Endothelial cell of umbilical vein (primary cell): ENCODE data around the gene SPTLC3. TPM values are rescaled to one million over a fixed set of nuclear protein-coding genes. Genes with fewer than 3 reads are reported as not detected.

Experiments used
- BruUV-seq: library from RNA; stranded (reverse); fragments of 400-500 nt; replicated peaks from 2 replicates; lab custom pipeline; 2021; lab: Mats Ljungman, UMichigan
- CTCF ChIA-PET: fragments of 300-600, 350-600 bp; sonication (Branson Sonifier 250); formaldehyde crosslinking; loops from one replicate; lab custom pipeline; 2021; ENCODE audit warnings: antibody characterized with exemption, inconsistent platforms; lab: Charles Lee
- POLR2A ChIA-PET: fragments of 300-600, 350-600 bp; sonication (Branson Sonifier 250); formaldehyde crosslinking; loops from one replicate; lab custom pipeline; 2021; ENCODE audit warnings: antibody characterized with exemption, inconsistent platforms; lab: Charles Lee
- DNase-seq: peaks from one replicate; pipeline ENCODE4 v3.0.0-alpha.2; 2011; ENCODE audit warnings: low read depth, low spot score
- FAIRE-seq: peaks from 2 replicates; lab custom pipeline; 2011; peaks lifted over from hg19 to GRCh38; lab: Jason Lieb, UNC
- H2AFZ ChIP-seq: 2 replicates; pipeline ENCODE4 v1.6.0; 2012; ENCODE audit warnings: low read depth, low read length, control low read depth, inconsistent platforms
- H3K27ac ChIP-seq: 2 replicates; pipeline ENCODE4 v1.5.1; 2011; ENCODE audit warnings: low read depth, mild to moderate bottlenecking, control low read depth, low read length, moderate library complexity; ENCODE audit not compliant: insufficient read depth
- H3K27me3 ChIP-seq, 2 experiments: 2 replicates each; pipeline versions ENCODE4 v1.6.0 to v1.6.1; 2011; ENCODE audit warnings: low read length in 2 of 2, mixed read lengths in 1 of 2; ENCODE audit not compliant: control insufficient read depth in 2 of 2, insufficient read depth in 2 of 2
- H3K36me3 ChIP-seq, 2 experiments: 2 replicates in 1 of 2; 3 replicates in 1 of 2; pipeline ENCODE4 v1.5.1; 2011; ENCODE audit warnings: low read length in 2 of 2, mild to moderate bottlenecking in 1 of 2, moderate library complexity in 1 of 2; ENCODE audit not compliant: control insufficient read depth in 2 of 2, insufficient read depth in 2 of 2; ENCODE audit errors: extremely low read depth in 1 of 2
- H3K4me1 ChIP-seq: 3 replicates; pipeline ENCODE4 v1.5.1; 2011; ENCODE audit warnings: mild to moderate bottlenecking, low read length; ENCODE audit not compliant: control insufficient read depth, insufficient read depth; ENCODE audit errors: extremely low read depth
- H3K4me2 ChIP-seq: 2 replicates; pipeline ENCODE4 v1.6.1; 2011; ENCODE audit warnings: low read length, control low read depth, mixed read lengths; ENCODE audit not compliant: insufficient read depth
- H3K4me3 ChIP-seq, 3 experiments: fragments of 200-600 bp in 1 of 3; sonication (generic), shearing (Covaris generic) in 1 of 3; replicated peaks in 1 of 3; 2 replicates each; pipeline ENCODE4 v1.5.1; 2011 to 2016; ENCODE audit warnings: control low read depth in 3 of 3, low read length in 3 of 3, mild to moderate bottlenecking in 2 of 3, inconsistent platforms in 1 of 3, low read depth in 1 of 3, moderate library complexity in 1 of 3; ENCODE audit not compliant: insufficient read depth in 1 of 3
- H3K79me2 ChIP-seq: 2 replicates; pipeline ENCODE4 v1.6.0; 2012; ENCODE audit warnings: low read length, inconsistent platforms; ENCODE audit not compliant: control insufficient read depth, insufficient read depth
- H3K9ac ChIP-seq: replicated peaks from 2 replicates; pipeline ENCODE3; 2011; ENCODE audit warnings: low read length, control low read depth; ENCODE audit not compliant: insufficient read depth; ENCODE audit errors: extremely low read depth
- H3K9me1 ChIP-seq: replicated peaks from 3 replicates; pipeline ENCODE4 v1.6.0; 2011; ENCODE audit warnings: mild to moderate bottlenecking, low read length; ENCODE audit not compliant: control insufficient read depth, insufficient read depth; ENCODE audit errors: extremely low read depth
- H3K9me3 ChIP-seq: replicated peaks from 2 replicates; pipeline ENCODE4 v1.5.1; 2012; ENCODE audit warnings: low read length, inconsistent platforms; ENCODE audit not compliant: control insufficient read depth, insufficient read depth
- H4K20me1 ChIP-seq: replicated peaks from 2 replicates; pipeline ENCODE3; 2011; ENCODE audit warnings: mild to moderate bottlenecking, low read length; ENCODE audit not compliant: control insufficient read depth, insufficient read depth; ENCODE audit errors: extremely low read depth
- CTCF ChIP-seq, 2 donors: IDR thresholded peaks; 1 replicate in 1 of 2; 2 replicates in 1 of 2; pipeline ENCODE4 v1.5.1; 2011; ENCODE audit warnings: low read length in 2 of 2, mild to moderate bottlenecking in 2 of 2, moderate library complexity in 2 of 2, control low read depth in 1 of 2, inconsistent platforms in 1 of 2, low read depth in 1 of 2; ENCODE audit not compliant: insufficient read depth in 1 of 2; ENCODE audit errors: extremely low read depth in 1 of 2
- EZH2 ChIP-seq: IDR thresholded peaks from 2 replicates; pipeline ENCODE4 v1.6.1; 2012; ENCODE audit warnings: borderline replicate concordance, low read depth, mild to moderate bottlenecking, moderate library complexity, low read length, inconsistent platforms; ENCODE audit not compliant: severe bottlenecking
- FOS ChIP-seq: IDR thresholded peaks from 2 replicates; pipeline ENCODE4 v1.6.1; 2011; ENCODE audit warnings: mild to moderate bottlenecking, low read length, moderate library complexity, borderline replicate concordance; ENCODE audit not compliant: insufficient read depth
- GATA2 ChIP-seq: IDR thresholded peaks from 2 replicates; pipeline ENCODE4 v1.7.0; 2011; ENCODE audit warnings: low read depth, mild to moderate bottlenecking, moderate library complexity, mixed read lengths, low read length; ENCODE audit not compliant: insufficient read length, insufficient read depth
- JUN ChIP-seq: IDR thresholded peaks from 2 replicates; pipeline ENCODE4 v1.6.1; 2011; ENCODE audit warnings: borderline replicate concordance, low read depth; ENCODE audit not compliant: insufficient read length, insufficient read depth
- MAX ChIP-seq: IDR thresholded peaks from 2 replicates; pipeline ENCODE4 v1.6.1; 2011; ENCODE audit not compliant: insufficient read depth, insufficient read length
- MYC ChIP-seq: IDR thresholded peaks from one replicate; pipeline ENCODE4 v1.6.1; 2011; ENCODE audit warnings: mild to moderate bottlenecking, low read depth, low read length
- POLR2A ChIP-seq: IDR thresholded peaks from 2 replicates; pipeline ENCODE4 v1.6.1; 2012; ENCODE audit warnings: low read depth, mild to moderate bottlenecking, control low read depth, low read length
- POLR2AphosphoS5 ChIP-seq: IDR thresholded peaks from 2 replicates; pipeline ENCODE4 v1.6.1; 2012; ENCODE audit warnings: low read depth, mild to moderate bottlenecking, control low read depth, low read length, moderate library complexity; ENCODE audit not compliant: insufficient read depth
- dilution Hi-C: fragments of 300-500 bp; cut with MboI; formaldehyde crosslinking; loops from one replicate; pipeline ENCODE4 v1.15.0; 2019; ENCODE audit warnings: low sequenced_read_pairs; ENCODE audit not compliant: extremely low pct_ligation_motif_present
- intact Hi-C: fragments of 100-400 bp; cut with micrococcal nuclease; formaldehyde crosslinking; loops from one replicate; pipeline ENCODE4 v1.10.0; 2022
- polyA plus RNA-seq, 4 experiments: library from polyadenylated mRNA; depleted of rRNA in 3 of 4; stranded (reverse) in 3 of 4; unstranded in 1 of 4; fragments of >200 nt; gene quantifications; 2 replicates each; pipeline versions ENCODE4 v1.2.1 to v1.2.3, GENCODE V29; 2011 to 2012; ENCODE audit warnings: missing spikeins in 1 of 4
- total RNA-seq: library from RNA; stranded (reverse); gene quantifications from 2 replicates; pipeline ENCODE4 v1.2.3, GENCODE V29; 2021

Gene SPTLC3
- total and polyA plus RNA-seq, 2 donors (not counting 3 experiments of a cell fraction or from before 2014, with no cell fraction given), result 0.29 to 0.35 TPM

GRCh38 chr20:13102694-13103093 lies 93.9 kb downstream of the SPTLC3 start:
- H3K27ac ChIP-seq, result no peak overlapping the region
- BruUV-seq, result no TSS peak
- intact Hi-C loops (no loop called here), dilution Hi-C loops (no loop called here)
- H3K79me2 ChIP-seq, result no peaks in the 10 kb centered on the region
- H3K9me3 ChIP-seq, result no peaks in the 10 kb centered on the region
- no peak overlapping the region for H3K4me3 ChIP-seq
- DNase-seq (no peak), FAIRE-seq (no peak)
- POLR2A ChIA-PET, result no interaction called here
- no peak overlapping the region for H3K9ac ChIP-seq
- peaks cover 0 to 7% of the 10 kb centered on the region in 2 experiments for H3K27me3 ChIP-seq
- no peaks in the 10 kb centered on the region for H3K4me1 ChIP-seq
- no peaks in the 10 kb centered on the region for H3K36me3 ChIP-seq
- TF ChIP-seq GATA2 (no peak), MYC (no peak), MAX (no peak), EZH2 (no peak), CTCF (IDR thresholded peaks at IDR 0.05; ENCODE audit: extremely low read depth in 1 of 2, insufficient read depth in 1 of 2, low read depth in 1 of 2, low read length in 2 of 2) (no peak), JUN (no peak), FOS (no peak), POLR2A (no peak), POLR2AphosphoS5 (no peak)
- no peaks in the 10 kb centered on the region for H3K9me1 ChIP-seq
- no peaks in the 10 kb centered on the region for H4K20me1 ChIP-seq
- no peak overlapping the region for H2AFZ ChIP-seq
- H3K4me2 ChIP-seq, result no peak overlapping the region
- CTCF ChIA-PET, result interaction anchor here (1.7 to 4.0 kb wide), 2 partner anchors 133 to 137 kb away, joined by 5 to 35 read pairs; no protein-coding TSS in a partner anchor
